PC-9 (cell line): ENCODE results near the gene MACROH2A1. TPM values are rescaled to one million over a fixed set of nuclear protein-coding genes. Genes with fewer than 3 reads are reported as not detected.
A peak's percentile ranks its signal among the peaks of the same experiment; 100 is the strongest.

Experiments used
- BruUV-seq: library from RNA; stranded (reverse); fragments of 400-500 nt; replicated peaks from 2 replicates; lab custom pipeline; 2021; lab: Mats Ljungman, UMichigan
- CTCF ChIA-PET: fragments of 300-600 bp; sonication (Branson Sonifier 250); formaldehyde crosslinking; loops from one replicate; lab custom pipeline; 2022; ENCODE audit warnings: antibody characterized with exemption; lab: Charles Lee
- POLR2A ChIA-PET: fragments of 300-600 bp; sonication (Branson Sonifier 250); formaldehyde crosslinking; loops from one replicate; lab custom pipeline; 2022; ENCODE audit warnings: antibody characterized with exemption; ENCODE audit not compliant: unreplicated experiment; lab: Charles Lee
- DNase-seq, 2 experiments: peaks; one replicate each; pipeline versions ENCODE4 v3.0.0 to v3.0.0-alpha.2; 2015 to 2022; ENCODE audit warnings: mixed read lengths in 1 of 2
- H2AFZ ChIP-seq: fragments of 200-600 bp; sonication (generic); 2 replicates; pipeline ENCODE4 v1.8.1; 2017; ENCODE audit warnings: antibody characterized with exemption
- H3F3A ChIP-seq: fragments of 200-600 bp; sonication (generic); 2 replicates; pipeline ENCODE4 v1.8.1; 2017; ENCODE audit warnings: antibody characterized with exemption, mild to moderate bottlenecking, low read depth; ENCODE audit not compliant: insufficient read depth
- H3K27ac ChIP-seq: fragments of 200-600 bp; sonication (generic); 2 replicates; pipeline ENCODE4 v1.6.1; 2016; ENCODE audit warnings: mixed run types
- H3K27me3 ChIP-seq: fragments of 200-600 bp; sonication (generic); 2 replicates; pipeline ENCODE4 v1.6.1; 2016; ENCODE audit warnings: low read depth, mixed run types; ENCODE audit not compliant: insufficient read depth
- H3K36me3 ChIP-seq: fragments of 200-600 bp; sonication (generic); 2 replicates; pipeline ENCODE4 v1.6.1; 2016; ENCODE audit warnings: low read depth, mixed run types
- H3K4me1 ChIP-seq: fragments of 200-600 bp; sonication (generic); replicated peaks from 2 replicates; pipeline ENCODE4 v1.6.1; 2016; ENCODE audit warnings: mixed run types; ENCODE audit not compliant: insufficient read depth
- H3K4me2 ChIP-seq: fragments of 200-600 bp; sonication (generic); 2 replicates; pipeline ENCODE4 v1.6.1; 2017; ENCODE audit warnings: mixed run types
- H3K4me3 ChIP-seq: fragments of 200-600 bp; sonication (generic); 2 replicates; pipeline ENCODE4 v1.6.1; 2016; ENCODE audit warnings: mixed run types
- H3K79me2 ChIP-seq: fragments of 200-600 bp; sonication (generic); 2 replicates; pipeline ENCODE4 v1.6.1; 2017; ENCODE audit warnings: low read depth, mixed run types
- H3K9me2 ChIP-seq: fragments of 200-600 bp; sonication (generic); 2 replicates; pipeline ENCODE4 v1.8.1; 2017; ENCODE audit warnings: mild to moderate bottlenecking; ENCODE audit not compliant: insufficient read depth
- H3K9me3 ChIP-seq: fragments of 200-600 bp; sonication (generic); 2 replicates; pipeline ENCODE4 v1.8.1; 2016; ENCODE audit warnings: low read depth; ENCODE audit not compliant: insufficient read depth
- H4K20me1 ChIP-seq: fragments of 200-600 bp; sonication (generic); 2 replicates; pipeline ENCODE4 v1.8.1; 2017; ENCODE audit not compliant: insufficient read depth
- CTCF ChIP-seq: fragments of 200-600 bp; sonication (generic); conservative IDR thresholded peaks from 2 replicates; pipeline ENCODE4 v1.6.1; 2017; ENCODE audit warnings: mixed run types, antibody characterized with exemption, mild to moderate bottlenecking, moderate library complexity
- EZH2 ChIP-seq: fragments of 200-600 bp; sonication (generic); IDR thresholded peaks from 2 replicates; pipeline ENCODE4 v1.8.0; 2017; ENCODE audit warnings: antibody characterized with exemption, low read depth
- intact Hi-C: fragments of 100-400 bp; cut with micrococcal nuclease; formaldehyde crosslinking; loops from one replicate; pipeline ENCODE4 v1.10.0; 2022; ENCODE audit not compliant: unreplicated experiment
- total RNA-seq: library from RNA; stranded (reverse); gene quantifications from 2 replicates; pipeline ENCODE4 v1.2.3, GENCODE V29; 2021

MACROH2A1 gene
- total RNA-seq, 1 experiment from 2014 or later, result 223 TPM

- no peak for TF ChIP-seq EZH2
- peak; percentile 75 for TF ChIP-seq CTCF
- DNase-seq, result peak in 1 of 2 experiments; percentile 69
- Histone ChIP-seq H4K20me1 (peaks cover 12% of the 10 kb centered on the region; the same call in 1 of the 2 replicates), H3K27ac (no peak overlapping the region), H3K4me2 (no peak overlapping the region), H3K36me3 (peaks cover 9% of the 10 kb centered on the region), H3K9me3 (no peaks in the 10 kb centered on the region), H3F3A (peaks cover 15% of the 10 kb centered on the region), H3K4me1 (no peaks in the 10 kb centered on the region), H2AFZ (no peak overlapping the region), H3K9me2 (no peaks in the 10 kb centered on the region), H3K79me2 (no peaks in the 10 kb centered on the region), H3K27me3 (no peaks in the 10 kb centered on the region), H3K4me3 (no peak overlapping the region)
- POLR2A ChIA-PET, result no interaction called here
- intact Hi-C loops, result loop anchor here (2.0 to 10.0 kb wide), 4 partner anchors 124 to 418 kb away; no protein-coding TSS in a partner anchor
- no TSS peak for BruUV-seq
- CTCF ChIA-PET, result no interaction called here
These were observed 66.4 kb downstream of the MACROH2A1 start for GRCh38 chr5:135332519-135333150.

DNA sequence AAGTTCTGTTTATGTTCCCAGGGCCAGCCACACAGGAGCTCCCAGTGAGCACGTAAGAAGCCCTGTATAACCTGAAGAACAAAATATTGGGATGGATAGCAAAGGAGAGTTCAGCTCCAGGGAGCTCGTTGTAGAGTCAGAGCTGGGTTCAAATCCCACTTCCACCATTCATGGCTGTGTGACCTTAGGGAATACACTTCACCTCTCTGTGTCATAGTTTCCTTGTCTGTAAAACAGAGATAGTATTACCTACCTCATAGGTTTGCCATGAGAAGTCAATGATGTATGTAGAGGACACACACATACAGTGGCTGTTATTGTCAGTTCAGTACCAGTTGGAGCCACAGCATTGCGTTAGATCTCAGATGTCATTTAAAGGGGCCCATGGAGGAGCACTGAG, 67.4 kb downstream of the MACROH2A1 start:
- peaks cover 15% of the 10 kb centered on the region for H3F3A ChIP-seq
- H3K4me2 ChIP-seq, result no peak overlapping the region
- no TSS peak for BruUV-seq
- TF ChIP-seq EZH2 (no peak), CTCF (no peak)
- no peak for DNase-seq
- H3K4me1 ChIP-seq, result no peaks in the 10 kb centered on the region
- intact Hi-C loops, result loop anchor here (2.0 to 10.0 kb wide), 4 partner anchors 123 to 417 kb away; no protein-coding TSS in a partner anchor
- H3K9me2 ChIP-seq, result no peaks in the 10 kb centered on the region
- H3K36me3 ChIP-seq, result peaks cover 9% of the 10 kb centered on the region
- H3K27me3 ChIP-seq, result no peaks in the 10 kb centered on the region
- H3K9me3 ChIP-seq, result no peaks in the 10 kb centered on the region
- no peak overlapping the region for H3K27ac ChIP-seq
- ChIA-PET POLR2A (no interaction called here), CTCF (interaction anchor here (0.6 kb wide), 1 partner anchor 121 kb away, joined by 4 read pairs; no protein-coding TSS in a partner anchor)
- peaks cover 12% of the 10 kb centered on the region; the same call in 1 of the 2 replicates for H4K20me1 ChIP-seq
- no peak overlapping the region for H3K4me3 ChIP-seq
- no peaks in the 10 kb centered on the region for H3K79me2 ChIP-seq
- H2AFZ ChIP-seq, result no peak overlapping the region

GRCh38 chr5:135330798-135331096, 68.3 kb downstream of the MACROH2A1 start:
- Histone ChIP-seq H3F3A (peaks cover 15% of the 10 kb centered on the region), H3K27ac (no peak overlapping the region), H3K4me2 (no peak overlapping the region), H3K27me3 (no peaks in the 10 kb centered on the region), H3K79me2 (no peaks in the 10 kb centered on the region), H4K20me1 (peaks cover 12% of the 10 kb centered on the region; the same call in 1 of the 2 replicates), H3K36me3 (peaks cover 9% of the 10 kb centered on the region; the same call in 1 of the 2 replicates), H2AFZ (no peak overlapping the region), H3K4me3 (no peak overlapping the region), H3K9me2 (no peaks in the 10 kb centered on the region), H3K4me1 (no peaks in the 10 kb centered on the region), H3K9me3 (no peaks in the 10 kb centered on the region)
- no peak for DNase-seq
- intact Hi-C loops, result loop anchor here (5.0 to 10.0 kb wide), 3 partner anchors 138 to 416 kb away; no protein-coding TSS in a partner anchor
- ChIA-PET CTCF (no interaction called here), POLR2A (no interaction called here)
- no peak for TF ChIP-seq CTCF
- no peak for TF ChIP-seq EZH2
- BruUV-seq, result no TSS peak
